HG03571 (cell line): ENCODE data around the gene TLE4.
"Not testable (repeated sequence)": the region's sequence is repeated elsewhere in the genome, so short reads cannot be mapped to it uniquely, and the experiment has no call there.

Source experiments
- ATAC-seq: cut with Tn5 transposase; IDR thresholded peaks from one replicate; pipeline ENCODE4 v1.9.1; 2021; ENCODE audit not compliant: unreplicated experiment

Gene TLE4

GRCh38 chr9:79709743-79710674 lies 138.2 kb downstream of the TLE4 start:
- no peak for ATAC-seq

DNA sequence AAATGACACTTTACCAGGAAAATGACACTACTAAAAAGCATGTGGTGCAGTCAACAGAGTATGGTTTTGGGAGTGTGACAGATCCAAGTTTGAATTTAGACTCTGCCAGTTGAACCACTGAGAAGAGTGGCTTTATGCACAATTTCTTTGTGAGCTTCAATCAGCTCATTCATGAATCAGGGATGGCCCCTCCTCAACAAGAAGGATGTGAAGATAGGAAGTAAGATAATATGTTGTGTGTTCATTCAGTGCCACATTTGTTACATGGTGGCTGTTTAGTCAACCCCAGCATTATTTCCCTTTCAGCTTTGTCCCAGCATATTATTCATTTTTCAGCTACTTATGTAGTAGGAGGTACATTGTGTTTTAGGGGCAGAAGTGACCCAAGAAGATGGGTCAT lies 140.1 kb downstream of the TLE4 start:
- ATAC-seq = no peak

DNA sequence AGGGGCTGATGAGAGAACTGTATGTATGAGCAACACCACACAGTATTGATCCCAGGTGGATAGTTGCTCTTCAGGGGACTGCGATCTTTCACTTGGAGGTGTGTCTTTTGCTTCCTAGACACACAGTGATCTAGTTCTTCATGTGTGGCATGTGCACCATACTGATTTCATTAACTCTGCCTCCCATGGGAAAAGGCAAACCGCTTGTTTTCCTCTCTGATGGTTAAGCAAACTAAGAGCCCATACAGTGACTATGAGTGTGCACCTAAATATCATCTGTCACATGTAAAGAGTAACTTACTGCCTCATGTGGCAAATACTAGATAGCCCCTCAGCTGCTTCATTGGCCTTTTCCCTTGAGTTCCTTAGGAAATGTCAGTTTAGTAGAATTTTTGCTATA lies 147.3 kb downstream of the TLE4 start:
- ATAC-seq = no peak

GRCh38 chr9:79719989-79720388 lies 148.2 kb downstream of the TLE4 start:
- no peak for ATAC-seq

GRCh38 chr9:79731171-79731890 lies 159.6 kb downstream of the TLE4 start:
- ATAC-seq = peak; percentile 69

- no peak for ATAC-seq
Observed at GRCh38 chr9:79735023-79735779, 163.4 kb downstream of the TLE4 start.

DNA sequence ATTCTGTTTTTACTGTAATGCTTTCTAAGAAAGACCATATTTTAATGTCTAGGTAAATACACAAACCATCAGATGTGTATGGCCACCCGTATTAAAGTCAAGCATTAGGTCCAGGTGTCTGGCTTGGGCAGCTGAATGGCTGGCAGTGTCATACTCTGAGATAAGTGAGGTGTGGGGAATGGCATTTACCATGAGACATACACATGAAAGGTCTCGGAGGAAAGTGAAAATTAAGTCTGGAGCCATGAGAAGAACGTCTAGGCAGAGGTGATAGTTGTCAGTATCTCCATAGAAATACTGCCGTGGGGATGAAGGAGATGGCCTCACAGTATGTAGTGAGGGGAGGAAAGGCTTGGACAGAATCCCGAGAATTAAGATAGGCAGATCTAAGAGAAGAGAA lies 164.3 kb downstream of the TLE4 start:
- no peak for ATAC-seq

- no peak for ATAC-seq
Observed at GRCh38 chr9:79741381-79741780, 169.6 kb downstream of the TLE4 start.

DNA sequence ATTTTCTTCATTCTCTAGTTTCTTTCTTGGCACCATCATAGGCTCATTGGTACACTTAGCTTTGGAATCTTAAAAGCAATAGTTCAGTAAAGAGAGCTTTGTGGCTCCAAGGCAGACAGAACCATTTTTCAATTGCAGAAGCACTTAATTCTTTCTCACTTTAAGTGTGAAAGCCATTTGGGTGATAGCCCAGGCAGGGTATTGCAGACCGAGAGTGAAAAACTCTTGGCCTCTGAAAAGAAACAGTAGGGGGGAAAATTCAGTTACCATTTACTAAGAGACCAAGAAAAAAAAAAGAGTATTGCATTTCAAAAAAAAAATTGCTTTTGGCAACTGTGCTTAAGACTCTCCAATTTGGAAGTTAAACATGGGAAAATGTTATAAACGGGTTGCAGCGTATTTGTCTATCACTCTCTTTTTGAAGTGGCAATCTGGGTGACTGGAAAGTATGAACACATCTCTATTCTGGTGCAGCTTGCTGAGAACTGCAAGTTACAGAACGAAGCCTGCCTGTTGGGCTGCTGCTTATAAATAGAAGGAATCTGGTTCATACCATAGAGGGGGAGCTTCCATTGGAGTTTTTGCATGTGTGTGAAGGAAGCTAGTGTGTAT lies 170.5 kb downstream of the TLE4 start:
- ATAC-seq = no peak

DNA sequence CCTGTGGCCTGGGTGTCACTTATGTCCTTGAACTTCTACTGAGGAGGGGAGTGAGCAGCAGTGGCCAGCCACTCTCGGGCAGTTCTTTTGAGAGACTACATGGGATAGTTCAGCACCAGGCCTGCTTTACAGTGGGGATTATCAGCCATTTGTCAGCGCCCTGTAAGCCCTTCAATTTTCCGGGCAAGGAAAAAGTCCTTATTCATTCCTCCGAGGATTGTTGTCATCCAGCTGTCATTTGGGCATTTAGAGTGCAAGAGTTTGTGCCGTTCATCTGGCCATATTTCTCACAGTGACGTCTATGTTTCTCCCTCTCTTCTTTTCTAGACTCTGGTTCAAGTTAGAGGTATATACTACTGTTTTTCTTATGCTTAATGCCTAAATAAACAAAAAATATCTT lies 172.8 kb downstream of the TLE4 start:
- no peak for ATAC-seq

- ATAC-seq = no peak
Observed at GRCh38 chr9:79745752-79746336, 174.1 kb downstream of the TLE4 start.

DNA sequence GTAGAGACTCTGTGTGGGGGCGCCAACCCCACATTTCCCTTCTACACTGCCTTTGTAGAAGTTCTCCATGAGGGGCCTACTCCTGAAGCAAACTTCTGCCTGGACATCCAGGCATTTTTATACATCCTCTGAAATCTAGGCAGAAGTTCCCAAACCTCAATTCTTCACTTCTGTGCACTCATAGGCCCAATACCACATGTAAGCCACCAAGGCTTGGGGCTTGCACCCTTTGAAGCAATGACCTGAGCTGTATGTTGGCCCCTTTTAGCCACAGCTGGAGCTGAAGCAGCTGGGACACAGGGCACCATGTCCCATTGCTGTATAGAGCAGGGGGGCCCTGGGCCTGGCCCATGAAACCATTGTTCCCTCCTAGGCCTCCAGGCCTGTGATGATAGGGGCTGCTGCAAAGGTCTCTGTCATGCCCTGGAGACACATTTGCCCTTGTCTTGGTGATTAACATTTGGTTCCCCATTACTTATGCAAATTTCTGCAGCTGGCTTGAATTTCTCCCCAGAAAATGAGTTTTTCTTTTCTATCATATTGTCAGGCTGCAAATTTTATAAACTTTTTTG lies 180.2 kb downstream of the TLE4 start:
- ATAC-seq = not testable (repeated sequence)

DNA sequence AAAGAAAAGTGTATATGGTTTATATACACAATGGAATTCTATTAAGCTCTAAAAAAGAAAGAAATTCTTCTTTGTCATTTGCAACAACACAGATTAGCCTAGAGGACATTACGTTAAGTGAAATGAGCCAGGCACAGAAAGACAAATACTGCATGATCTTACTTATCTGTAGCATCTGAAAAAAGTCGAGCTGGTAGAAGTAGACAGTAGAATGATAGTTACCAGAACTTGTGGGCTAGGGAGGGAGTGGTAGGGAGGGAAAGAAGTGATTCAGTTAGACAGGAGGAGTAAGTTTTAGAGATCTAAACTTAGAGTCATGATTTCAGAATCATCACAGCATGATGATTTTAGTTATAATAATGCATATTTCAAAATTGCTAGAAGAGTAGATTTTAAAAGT lies 184.6 kb downstream of the TLE4 start:
- no peak for ATAC-seq

DNA sequence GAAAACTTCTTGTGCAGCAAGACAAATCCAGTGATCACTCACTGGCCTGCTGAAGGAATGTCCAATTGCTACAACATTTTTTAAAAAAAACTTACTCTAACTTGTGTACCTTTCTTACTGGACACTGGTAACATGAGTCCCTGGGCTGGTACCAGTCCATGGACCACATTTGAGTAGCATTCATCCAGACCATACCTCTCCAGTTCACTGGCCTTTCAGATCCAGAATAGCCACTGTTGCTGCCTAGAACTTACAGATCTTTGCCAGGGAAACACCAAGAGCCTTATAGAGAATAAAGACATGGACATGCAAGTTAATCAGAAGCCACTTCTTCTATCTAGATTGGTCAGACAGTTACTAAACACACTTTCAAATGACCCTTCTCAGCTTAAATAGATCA lies 185.3 kb downstream of the TLE4 start:
- ATAC-seq = no peak

DNA sequence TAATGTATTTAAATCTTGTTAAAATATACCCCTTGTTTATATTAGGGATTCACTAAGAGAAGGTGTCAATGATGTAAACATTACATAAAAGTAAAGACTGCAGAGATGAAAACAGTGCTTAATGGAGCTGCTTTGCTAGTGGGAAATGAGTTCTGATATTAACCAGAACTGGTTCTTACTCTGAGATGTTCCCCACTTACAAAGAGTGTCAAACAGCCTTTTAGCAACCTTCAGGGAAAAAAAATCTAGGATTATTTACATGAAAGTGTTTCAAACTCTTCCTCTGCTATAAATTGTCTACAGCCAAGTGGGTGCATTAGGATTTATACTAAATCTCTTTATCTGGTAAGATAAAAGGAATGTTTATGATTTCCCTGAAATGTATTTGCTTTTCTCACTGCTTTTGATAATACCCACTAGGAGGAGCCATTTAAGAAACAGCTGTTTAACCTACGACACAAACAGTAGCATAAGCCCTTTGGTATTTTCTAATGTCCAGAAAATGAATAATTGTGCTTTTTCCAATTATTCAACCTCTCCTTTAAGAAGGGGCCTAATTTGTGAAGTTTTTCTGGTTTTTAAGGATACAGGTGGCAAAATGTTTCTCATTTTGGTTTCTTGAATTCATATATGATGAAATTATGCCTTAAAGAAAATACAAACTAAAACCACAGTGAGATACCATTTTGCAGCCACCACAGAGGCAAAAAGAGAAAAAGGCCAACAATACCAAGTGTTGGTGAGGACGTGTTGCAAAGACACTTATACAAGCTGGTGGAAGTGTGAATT lies 186.3 kb downstream of the TLE4 start:
- ATAC-seq = no peak

DNA sequence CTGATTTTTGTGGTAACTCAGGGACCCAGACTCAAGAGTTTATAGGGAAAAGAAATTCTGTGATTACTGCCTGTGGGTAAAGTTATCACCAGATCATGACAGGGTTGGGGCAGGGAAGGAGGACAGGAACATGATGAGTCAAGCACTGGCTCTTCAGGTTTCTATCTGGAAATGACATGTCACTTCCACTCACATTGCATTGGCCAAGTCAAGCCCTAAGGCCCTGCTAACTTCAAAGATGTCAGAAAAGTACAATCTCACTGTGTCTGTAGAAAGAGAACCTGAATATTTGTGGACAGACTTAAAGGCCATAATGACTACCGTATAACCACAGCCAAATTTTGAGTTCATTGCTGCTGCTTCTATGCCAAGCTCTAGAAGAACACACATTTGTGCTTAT lies 187.7 kb downstream of the TLE4 start:
- no peak for ATAC-seq

DNA sequence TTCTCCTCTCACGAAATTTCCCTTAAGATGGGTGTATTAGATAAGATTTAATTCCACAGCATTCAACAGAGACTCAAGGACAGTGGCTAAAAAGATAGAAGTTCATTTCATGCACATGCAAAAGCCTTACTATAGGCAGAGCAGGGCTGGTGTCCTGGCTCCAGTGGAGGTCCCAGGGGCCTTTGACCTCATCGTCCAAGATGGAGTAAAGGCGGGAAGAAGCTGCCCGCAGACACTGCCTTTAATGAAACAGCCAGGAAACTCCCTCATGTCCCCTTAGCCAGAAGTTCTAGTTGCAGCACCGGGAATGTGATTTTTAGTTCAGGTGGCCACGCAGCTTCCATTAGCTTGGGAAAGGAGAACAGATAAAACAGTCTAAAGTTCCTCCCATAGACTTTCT lies 190.3 kb downstream of the TLE4 start:
- no peak for ATAC-seq

DNA sequence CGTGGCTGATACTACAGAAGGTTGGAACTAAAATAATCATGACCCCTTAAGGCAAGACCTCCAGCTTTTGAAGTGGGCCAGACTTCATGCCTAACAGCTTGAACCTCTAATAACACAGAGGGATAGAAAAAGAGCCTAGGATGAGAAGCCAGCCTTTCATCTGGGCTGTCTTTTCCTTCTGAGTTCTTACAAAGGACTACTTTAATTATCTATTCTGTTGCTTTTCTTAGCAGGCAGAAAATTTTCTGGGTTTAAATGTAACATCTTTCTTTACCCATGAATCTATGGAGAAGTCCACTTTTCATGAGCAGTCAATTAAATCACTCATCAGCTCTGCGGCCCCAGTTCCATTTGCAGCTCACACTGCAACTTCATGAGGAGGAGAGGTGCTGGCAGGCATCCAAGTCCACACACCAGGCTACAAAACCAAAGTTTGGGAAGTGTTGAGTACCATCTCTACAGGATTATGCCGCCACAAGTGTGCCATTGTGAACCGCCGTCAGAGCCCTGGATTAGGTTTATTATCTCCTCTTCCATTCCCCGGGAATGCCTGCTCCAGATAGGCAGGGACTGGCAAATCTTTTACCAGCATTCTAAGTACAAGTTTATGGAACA lies 192.0 kb downstream of the TLE4 start:
- ATAC-seq = no peak

DNA sequence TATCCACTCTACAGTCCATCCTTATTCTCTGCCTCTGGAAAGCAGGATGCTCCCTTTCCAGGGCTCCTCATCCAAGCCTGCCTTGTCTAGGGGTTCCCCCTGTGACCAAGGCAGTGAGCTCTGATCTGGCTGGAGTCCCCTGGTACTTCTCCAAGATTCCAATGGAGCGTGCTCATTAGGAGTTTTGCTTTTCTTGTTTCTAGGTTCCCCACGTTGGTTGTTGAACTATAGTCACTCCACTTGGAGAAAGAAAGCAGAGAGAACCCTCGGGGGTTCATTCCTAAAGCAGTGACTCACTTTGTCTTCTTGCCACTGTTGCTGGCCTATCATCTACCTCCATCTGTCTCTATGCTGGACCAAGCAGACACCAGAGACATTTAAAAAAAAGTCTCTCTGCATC lies 192.6 kb downstream of the TLE4 start:
- ATAC-seq = no peak
